ENCODE results near the gene KRTAP5-5.

DNA sequence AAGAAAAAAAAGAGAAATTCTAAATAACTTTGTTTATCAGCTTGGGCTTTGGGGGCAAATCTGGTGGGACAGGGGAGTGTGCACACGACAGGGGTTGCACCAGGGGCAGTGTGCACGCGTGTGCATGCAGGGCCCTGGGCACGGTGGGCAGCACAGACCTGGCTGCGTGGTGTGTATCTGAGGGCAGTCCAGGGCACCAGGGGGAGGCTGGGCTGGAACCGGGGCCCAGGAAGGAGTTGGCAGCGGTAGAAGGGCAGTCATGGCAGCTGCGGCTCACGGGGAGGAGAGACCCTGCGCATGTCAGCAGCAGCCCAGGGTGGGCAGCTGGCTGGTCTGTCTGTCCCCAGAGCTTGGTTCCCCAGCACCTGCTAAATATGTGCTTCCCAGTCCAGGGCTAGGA, 4.3 kb downstream of the KRTAP5-5 start:
- TF ChIP-seq, protein P1, sequence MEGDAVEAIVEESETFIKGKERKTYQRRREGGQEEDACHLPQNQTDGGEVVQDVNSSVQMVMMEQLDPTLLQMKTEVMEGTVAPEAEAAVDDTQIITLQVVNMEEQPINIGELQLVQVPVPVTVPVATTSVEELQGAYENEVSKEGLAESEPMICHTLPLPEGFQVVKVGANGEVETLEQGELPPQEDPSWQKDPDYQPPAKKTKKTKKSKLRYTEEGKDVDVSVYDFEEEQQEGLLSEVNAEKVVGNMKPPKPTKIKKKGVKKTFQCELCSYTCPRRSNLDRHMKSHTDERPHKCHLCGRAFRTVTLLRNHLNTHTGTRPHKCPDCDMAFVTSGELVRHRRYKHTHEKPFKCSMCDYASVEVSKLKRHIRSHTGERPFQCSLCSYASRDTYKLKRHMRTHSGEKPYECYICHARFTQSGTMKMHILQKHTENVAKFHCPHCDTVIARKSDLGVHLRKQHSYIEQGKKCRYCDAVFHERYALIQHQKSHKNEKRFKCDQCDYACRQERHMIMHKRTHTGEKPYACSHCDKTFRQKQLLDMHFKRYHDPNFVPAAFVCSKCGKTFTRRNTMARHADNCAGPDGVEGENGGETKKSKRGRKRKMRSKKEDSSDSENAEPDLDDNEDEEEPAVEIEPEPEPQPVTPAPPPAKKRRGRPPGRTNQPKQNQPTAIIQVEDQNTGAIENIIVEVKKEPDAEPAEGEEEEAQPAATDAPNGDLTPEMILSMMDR (IDR thresholded peaks at IDR 0.05): no peak
- no peak for TF ChIP-seq POLR2A (IDR thresholded peaks at IDR 0.05)
- no peak for TF ChIP-seq POLR2AphosphoS5 (IDR thresholded peaks at IDR 0.05)

All from sigmoid colon (tissue), 4 donors.